Left ventricle myocardium inferior (tissue), 1 donor: Measurements from ENCODE around the gene SLC12A4. TPM values are rescaled to one million over a fixed set of nuclear protein-coding genes. Genes with fewer than 3 reads are reported as not detected.

Source experiments
- DNase-seq: peaks from one replicate; pipeline ENCODE4 v3.0.0-alpha.2; 2020
- H3K27ac ChIP-seq: fragments of 200-600 bp; replicated peaks from 2 replicates; pipeline ENCODE4 v1.8.0; 2021
- H3K27me3 ChIP-seq: fragments of 200-600 bp; 2 replicates; pipeline ENCODE4 v1.8.0; 2021; ENCODE audit warnings: low read depth
- H3K36me3 ChIP-seq: fragments of 200-600 bp; 2 replicates; pipeline ENCODE4 v1.8.0; 2021
- H3K4me1 ChIP-seq: fragments of 200-600 bp; 2 replicates; pipeline ENCODE4 v1.8.0; 2021
- H3K4me3 ChIP-seq: fragments of 200-600 bp; 2 replicates; pipeline ENCODE4 v1.8.0; 2021; ENCODE audit warnings: mild to moderate bottlenecking, moderate library complexity
- H3K9me3 ChIP-seq: fragments of 200-600 bp; replicated peaks from 2 replicates; pipeline ENCODE4 v1.8.0; 2021
- intact Hi-C: fragments of 100-400 bp; cut with micrococcal nuclease; formaldehyde crosslinking; loops from one replicate; pipeline ENCODE4 v1.11.0; 2022
- total RNA-seq: library from RNA; stranded (reverse); fragmentation: NEBNext Ultra II Directional; extraction: Animal tissue kit (Norgen Biotek cat#: 25700); gene quantifications from one replicate; pipeline ENCODE4 v1.2.1, GENCODE V29; 2021
- TF ChIP-seq, protein P1 (sequence below): fragments of 200-600 bp; IDR thresholded peaks from 2 replicates; pipeline ENCODE4 v1.8.0; 2021; ENCODE audit warnings: antibody characterized with exemption, mild to moderate bottlenecking, borderline replicate concordance
- donor health status: DM: no; HTN: yes; CAD: no; lungs with severe emphysema.

The SLC12A4 gene
- total RNA-seq, 1 donor from 2014 or later = 79.2 TPM

GRCh38 chr16:67928561-67929364, 39.7 kb downstream of the SLC12A4 start:
- Histone ChIP-seq H3K27ac (no peak overlapping the region), H3K27me3 (no peaks in the 10 kb centered on the region), H3K4me1 (peaks cover 41% of the 10 kb centered on the region), H3K4me3 (no peak overlapping the region), H3K36me3 (peaks cover 30% of the 10 kb centered on the region), H3K9me3 (no peaks in the 10 kb centered on the region)
- intact Hi-C loops = no loop called here
- TF ChIP-seq, protein P1, sequence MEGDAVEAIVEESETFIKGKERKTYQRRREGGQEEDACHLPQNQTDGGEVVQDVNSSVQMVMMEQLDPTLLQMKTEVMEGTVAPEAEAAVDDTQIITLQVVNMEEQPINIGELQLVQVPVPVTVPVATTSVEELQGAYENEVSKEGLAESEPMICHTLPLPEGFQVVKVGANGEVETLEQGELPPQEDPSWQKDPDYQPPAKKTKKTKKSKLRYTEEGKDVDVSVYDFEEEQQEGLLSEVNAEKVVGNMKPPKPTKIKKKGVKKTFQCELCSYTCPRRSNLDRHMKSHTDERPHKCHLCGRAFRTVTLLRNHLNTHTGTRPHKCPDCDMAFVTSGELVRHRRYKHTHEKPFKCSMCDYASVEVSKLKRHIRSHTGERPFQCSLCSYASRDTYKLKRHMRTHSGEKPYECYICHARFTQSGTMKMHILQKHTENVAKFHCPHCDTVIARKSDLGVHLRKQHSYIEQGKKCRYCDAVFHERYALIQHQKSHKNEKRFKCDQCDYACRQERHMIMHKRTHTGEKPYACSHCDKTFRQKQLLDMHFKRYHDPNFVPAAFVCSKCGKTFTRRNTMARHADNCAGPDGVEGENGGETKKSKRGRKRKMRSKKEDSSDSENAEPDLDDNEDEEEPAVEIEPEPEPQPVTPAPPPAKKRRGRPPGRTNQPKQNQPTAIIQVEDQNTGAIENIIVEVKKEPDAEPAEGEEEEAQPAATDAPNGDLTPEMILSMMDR = peak; percentile 91
- peak; percentile 65 for DNase-seq

DNA sequence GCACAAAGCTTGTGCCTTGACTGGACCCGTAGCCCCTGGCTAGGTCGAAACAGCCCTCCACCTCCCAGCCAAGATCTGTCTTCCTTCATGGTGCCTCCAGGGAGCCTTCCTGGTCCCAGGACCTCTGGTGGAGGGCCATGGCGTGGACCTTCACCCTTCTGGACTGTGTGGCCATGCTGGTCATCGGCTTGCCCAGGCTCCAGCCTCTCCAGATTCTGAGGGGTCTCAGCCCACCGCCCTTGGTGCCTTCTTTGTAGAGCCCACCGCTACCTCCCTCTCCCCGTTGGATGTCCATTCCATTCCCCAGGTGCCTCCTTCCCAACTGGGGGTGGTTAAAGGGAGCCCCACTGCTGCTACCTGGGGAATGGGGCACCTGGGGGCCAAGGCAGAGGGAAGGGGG, 40.3 kb downstream of the SLC12A4 start:
- Histone ChIP-seq H3K27ac (no peak overlapping the region), H3K36me3 (peaks cover 26% of the 10 kb centered on the region), H3K9me3 (no peaks in the 10 kb centered on the region), H3K27me3 (no peaks in the 10 kb centered on the region), H3K4me3 (no peak overlapping the region), H3K4me1 (peaks cover 46% of the 10 kb centered on the region)
- TF ChIP-seq, protein P1 = no peak
- no peak for DNase-seq
- intact Hi-C loops = no loop called here

- TF ChIP-seq, protein P1 = no peak
- Histone ChIP-seq H3K27ac (peak overlapping the region; percentile 62), H3K4me3 (no peak overlapping the region), H3K27me3 (no peaks in the 10 kb centered on the region), H3K9me3 (no peaks in the 10 kb centered on the region), H3K4me1 (peaks cover 54% of the 10 kb centered on the region), H3K36me3 (peaks cover 26% of the 10 kb centered on the region)
- intact Hi-C loops = no loop called here
- no peak for DNase-seq
Measured at GRCh38 chr16:67927131-67927941, 41.1 kb downstream of the SLC12A4 start.

DNA sequence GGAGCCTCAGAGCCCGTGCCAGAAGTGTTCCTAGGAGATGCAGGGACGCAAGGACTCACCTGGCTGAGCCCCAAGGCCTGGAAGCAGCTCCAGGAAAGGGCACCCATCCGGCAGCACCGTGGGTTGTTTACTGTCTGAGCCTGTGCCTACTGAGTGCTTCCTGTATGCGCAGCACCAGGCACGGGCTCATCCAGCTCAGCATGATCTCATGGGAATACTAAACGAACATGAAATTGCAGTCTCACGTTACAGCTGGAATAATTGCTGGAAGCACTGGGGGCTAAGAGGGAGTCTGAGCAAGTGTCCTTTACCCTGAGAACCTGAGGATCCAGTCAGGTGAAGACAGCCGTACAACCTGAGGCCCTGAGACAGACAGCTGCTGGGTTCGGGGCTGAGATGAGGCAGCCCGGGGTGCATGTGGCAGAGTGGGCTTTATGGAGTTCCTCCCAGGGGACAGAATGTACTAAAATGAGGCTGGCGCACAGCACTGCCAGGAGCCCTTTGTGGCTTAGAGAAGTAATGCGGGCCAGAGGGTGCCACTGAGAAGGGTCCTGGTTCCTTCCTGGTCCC, 42.2 kb downstream of the SLC12A4 start:
- DNase-seq = no peak
- no peaks in the 10 kb centered on the region for H3K9me3 ChIP-seq
- intact Hi-C loops = no loop called here
- H3K27me3 ChIP-seq = no peaks in the 10 kb centered on the region
- peaks cover 64% of the 10 kb centered on the region for H3K4me1 ChIP-seq
- H3K36me3 ChIP-seq = peaks cover 26% of the 10 kb centered on the region
- TF ChIP-seq, protein P1 = no peak
- H3K27ac ChIP-seq = peak overlapping the region; percentile 62
- H3K4me3 ChIP-seq = no peak overlapping the region

DNA sequence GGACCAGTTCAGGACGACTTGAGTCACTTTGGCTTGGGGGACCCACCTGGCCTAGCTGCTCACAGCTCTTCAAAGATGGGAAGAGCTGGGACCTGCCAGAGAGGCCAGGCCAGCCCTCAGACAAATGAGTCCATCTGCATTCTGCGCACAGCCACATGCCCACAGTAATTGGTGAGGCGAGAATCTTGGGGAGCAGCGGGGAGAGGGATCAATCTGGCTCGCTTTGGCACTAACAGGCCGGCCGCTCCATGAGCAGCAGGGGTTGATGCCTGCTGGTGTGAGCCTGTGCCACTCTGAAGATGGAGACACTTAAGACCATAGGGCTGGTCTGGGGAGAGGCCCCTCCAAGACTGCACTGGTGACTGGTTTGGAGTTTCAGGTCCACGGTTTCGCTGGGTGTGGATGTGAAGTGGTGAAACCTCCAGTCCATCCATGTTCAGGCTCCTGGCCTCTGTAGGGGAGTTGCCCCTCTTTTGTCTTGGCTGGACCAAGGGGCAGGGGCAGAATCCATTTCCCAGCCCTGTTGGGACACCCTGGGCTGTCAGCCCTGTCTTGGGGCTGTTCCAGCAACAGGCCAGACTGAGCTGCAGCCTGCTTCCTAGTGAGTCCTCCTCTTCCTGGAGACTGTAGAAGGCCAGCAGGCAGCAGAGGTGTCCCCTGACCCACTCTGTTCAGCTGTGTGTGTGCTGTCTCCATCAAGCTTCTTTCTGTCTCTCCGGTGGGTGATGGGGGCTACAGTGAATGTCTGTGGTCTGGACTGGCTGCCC, 44.1 kb downstream of the SLC12A4 start:
- Histone ChIP-seq H3K27me3 (no peaks in the 10 kb centered on the region), H3K4me1 (peaks cover 84% of the 10 kb centered on the region), H3K9me3 (no peaks in the 10 kb centered on the region), H3K4me3 (no peak overlapping the region), H3K27ac (no peak overlapping the region), H3K36me3 (peaks cover 16% of the 10 kb centered on the region)
- DNase-seq = no peak
- TF ChIP-seq, protein P1 = no peak
- intact Hi-C loops = no loop called here
